ENCODE data around the gene MAP3K2.

MAP3K2 gene

DNA sequence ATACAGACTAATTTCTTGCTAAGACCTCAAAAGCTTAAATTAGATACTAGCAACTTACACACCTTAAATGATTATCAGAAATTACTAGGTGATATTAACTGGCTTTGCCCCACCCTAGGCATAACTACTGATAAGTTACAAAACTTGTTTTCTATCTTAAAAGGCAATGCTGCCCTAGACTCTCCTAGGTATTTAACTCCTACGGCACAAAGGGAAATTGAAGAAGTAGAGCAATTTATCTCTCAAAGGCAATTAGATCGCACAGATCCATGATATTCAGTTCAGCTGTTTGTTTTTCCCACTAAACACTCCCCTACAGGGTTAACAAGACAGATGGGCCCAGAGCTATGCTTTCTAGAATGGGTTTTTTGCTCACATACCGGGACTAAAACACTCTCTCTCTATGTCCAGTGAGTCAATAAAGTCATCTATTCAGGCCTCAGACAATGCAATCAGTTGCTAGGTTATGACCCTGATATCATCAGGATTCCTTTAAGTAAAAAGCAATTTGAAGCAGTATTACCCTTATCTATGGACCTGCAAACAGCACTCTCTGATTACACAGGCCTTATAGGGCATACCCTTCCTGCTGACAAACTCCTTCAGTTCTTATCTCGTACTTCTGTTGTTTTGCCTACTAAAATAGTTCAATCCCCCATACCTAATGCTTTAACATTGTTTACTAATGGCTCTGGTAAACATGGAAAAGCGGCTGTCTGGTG, 14.3 kb downstream of the MAP3K2 start:
- Histone ChIP-seq H3K27me3 (ENCODE audit: low read depth, low read length) (no peaks in the 10 kb centered on the region), H3K27ac (ENCODE audit: low read length) (no peak overlapping the region), H3K4me3 (ENCODE audit: low read depth in 1 of 2, low read length in 2 of 2) (no peak overlapping the region), H3K9me3 (ENCODE audit: control insufficient read depth in 1 of 2, low read length in 2 of 2) (peaks cover 0 to 5% of the 10 kb centered on the region in 2 donors), H3K36me3 (ENCODE audit: control insufficient read depth in 1 of 2, insufficient read depth in 2 of 2, low read length in 2 of 2) (no peaks in the 10 kb centered on the region), H3K4me1 (ENCODE audit: control insufficient read depth in 1 of 2, insufficient read depth in 2 of 2, low read length in 2 of 2) (peaks cover 0 to 4% of the 10 kb centered on the region in 2 donors)

DNA sequence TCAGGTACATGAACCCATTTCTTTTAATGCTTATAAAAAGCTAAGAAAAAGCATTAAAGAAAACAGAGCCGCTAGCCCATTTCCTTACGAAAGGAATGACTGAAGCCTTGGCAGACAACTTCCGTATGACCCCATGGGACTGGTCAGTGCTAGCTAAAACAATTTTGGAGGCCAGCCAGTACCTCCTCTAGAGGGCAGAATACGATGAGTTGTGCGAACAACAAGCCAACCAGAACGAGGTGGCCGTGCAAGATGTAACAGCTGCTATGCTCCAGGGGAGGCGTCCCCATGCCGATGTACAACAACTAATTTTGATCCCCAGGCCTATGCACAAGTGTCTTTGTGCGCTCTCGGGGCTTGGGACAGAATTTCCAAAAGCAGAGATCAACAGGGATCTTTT, 16.7 kb downstream of the MAP3K2 start:
- H3K27ac ChIP-seq (ENCODE audit: low read length) = no peak overlapping the region

DNA sequence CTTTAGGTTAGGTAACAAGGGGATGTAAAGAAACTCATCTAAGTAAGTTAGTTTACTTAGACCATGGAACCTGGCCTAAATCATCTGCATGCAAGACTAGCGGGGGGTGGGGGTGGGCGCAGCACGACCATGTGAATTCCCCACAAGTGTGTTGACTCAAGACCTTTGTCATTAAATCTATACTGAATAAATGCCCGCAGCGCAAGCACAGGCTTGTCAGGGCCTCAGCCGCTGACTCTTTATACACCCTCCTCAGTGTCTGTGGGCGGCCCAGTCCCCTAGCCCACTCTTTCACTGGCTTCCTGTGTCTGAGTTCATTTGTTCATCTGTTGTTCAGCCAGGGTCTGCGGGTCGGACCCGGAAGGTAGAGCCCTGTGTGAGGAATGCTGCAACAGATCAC, 17.8 kb downstream of the MAP3K2 start:
- no peak overlapping the region for H3K4me3 ChIP-seq (ENCODE audit: low read depth in 1 of 2, low read length in 2 of 2)
- H3K27me3 ChIP-seq (ENCODE audit: low read depth, low read length) = no peaks in the 10 kb centered on the region
- peaks cover 0 to 3% of the 10 kb centered on the region in 2 donors for H3K4me1 ChIP-seq (ENCODE audit: control insufficient read depth in 1 of 2, insufficient read depth in 2 of 2, low read length in 2 of 2)
- peaks cover 0 to 5% of the 10 kb centered on the region in 2 donors for H3K9me3 ChIP-seq (ENCODE audit: control insufficient read depth in 1 of 2, low read length in 2 of 2)
- H3K36me3 ChIP-seq (ENCODE audit: control insufficient read depth in 1 of 2, insufficient read depth in 2 of 2, low read length in 2 of 2) = no peaks in the 10 kb centered on the region
- H3K27ac ChIP-seq (ENCODE audit: low read length) = no peak overlapping the region

More for the DNA sequence above, 16.7 kb downstream of the MAP3K2 start:
- Histone ChIP-seq H3K9me3 (ENCODE audit: control insufficient read depth in 1 of 2, low read length in 2 of 2) (peaks cover 0 to 5% of the 10 kb centered on the region in 2 donors), H3K4me3 (ENCODE audit: low read depth in 1 of 2, low read length in 2 of 2) (no peak overlapping the region), H3K4me1 (ENCODE audit: control insufficient read depth in 1 of 2, insufficient read depth in 2 of 2, low read length in 2 of 2) (peaks cover 0 to 4% of the 10 kb centered on the region in 2 donors), H3K36me3 (ENCODE audit: control insufficient read depth in 1 of 2, insufficient read depth in 2 of 2, low read length in 2 of 2) (no peaks in the 10 kb centered on the region), H3K27me3 (ENCODE audit: low read depth, low read length) (no peaks in the 10 kb centered on the region)

DNA sequence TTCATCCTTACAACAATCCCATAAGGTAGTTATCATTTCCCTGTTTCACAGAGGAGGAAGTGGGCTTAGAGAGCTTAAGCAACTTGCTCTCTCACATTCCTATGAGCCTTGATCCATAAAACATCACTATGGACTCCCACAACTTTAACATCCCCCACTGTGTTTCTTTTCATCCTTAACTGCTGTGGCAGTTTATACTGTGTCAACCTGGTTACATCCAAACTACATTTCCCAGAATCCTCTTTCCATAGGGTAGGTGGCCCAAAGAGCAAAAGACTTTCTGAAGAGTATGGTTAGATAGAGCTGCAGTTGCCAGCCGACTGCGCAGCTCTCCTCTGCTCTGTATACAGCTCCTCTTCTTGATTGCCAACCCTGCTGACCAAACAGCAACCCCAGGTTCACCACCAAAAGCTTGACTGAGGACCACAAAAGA, 22.5 kb downstream of the MAP3K2 start:
- peaks cover 0 to 3% of the 10 kb centered on the region in 2 donors for H3K4me1 ChIP-seq (ENCODE audit: control insufficient read depth in 1 of 2, insufficient read depth in 2 of 2, low read length in 2 of 2)
- no peaks in the 10 kb centered on the region for H3K27me3 ChIP-seq (ENCODE audit: low read depth, low read length)

DNA sequence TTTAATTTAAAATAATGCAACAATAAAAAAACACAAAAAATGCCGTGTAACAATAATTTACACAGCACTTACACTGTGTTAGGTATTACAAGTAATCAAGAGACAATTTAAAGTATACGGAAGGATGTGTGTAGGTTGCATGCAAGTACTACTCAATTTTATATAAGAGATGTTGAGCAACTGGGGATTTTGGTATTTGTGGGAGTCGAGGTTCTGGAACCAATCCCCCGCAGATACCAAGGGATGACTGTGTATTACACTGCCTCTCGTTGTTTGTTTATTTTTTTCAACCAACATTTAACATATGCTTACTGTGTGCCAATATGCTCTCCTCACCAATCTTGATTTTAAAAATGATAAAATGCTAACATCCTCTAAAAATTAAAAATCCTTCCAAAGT, 24.8 kb downstream of the MAP3K2 start:
- no peak overlapping the region for H3K27ac ChIP-seq (ENCODE audit: low read length)
- H3K9me3 ChIP-seq (ENCODE audit: control insufficient read depth in 1 of 2, low read length in 2 of 2) = no peaks in the 10 kb centered on the region
- no peak overlapping the region for H3K4me3 ChIP-seq (ENCODE audit: low read depth in 1 of 2, low read length in 2 of 2)
- H3K27me3 ChIP-seq (ENCODE audit: low read depth, low read length) = no peaks in the 10 kb centered on the region
- no peaks in the 10 kb centered on the region for H3K36me3 ChIP-seq (ENCODE audit: control insufficient read depth in 1 of 2, insufficient read depth in 2 of 2, low read length in 2 of 2)
- peaks cover 0 to 3% of the 10 kb centered on the region in 2 donors for H3K4me1 ChIP-seq (ENCODE audit: control insufficient read depth in 1 of 2, insufficient read depth in 2 of 2, low read length in 2 of 2)

More for the DNA sequence above, 22.5 kb downstream of the MAP3K2 start:
- Histone ChIP-seq H3K27ac (ENCODE audit: low read length) (no peak overlapping the region), H3K9me3 (ENCODE audit: control insufficient read depth in 1 of 2, low read length in 2 of 2) (no peaks in the 10 kb centered on the region), H3K4me3 (ENCODE audit: low read depth in 1 of 2, low read length in 2 of 2) (no peak overlapping the region), H3K36me3 (ENCODE audit: control insufficient read depth in 1 of 2, insufficient read depth in 2 of 2, low read length in 2 of 2) (no peaks in the 10 kb centered on the region)

DNA sequence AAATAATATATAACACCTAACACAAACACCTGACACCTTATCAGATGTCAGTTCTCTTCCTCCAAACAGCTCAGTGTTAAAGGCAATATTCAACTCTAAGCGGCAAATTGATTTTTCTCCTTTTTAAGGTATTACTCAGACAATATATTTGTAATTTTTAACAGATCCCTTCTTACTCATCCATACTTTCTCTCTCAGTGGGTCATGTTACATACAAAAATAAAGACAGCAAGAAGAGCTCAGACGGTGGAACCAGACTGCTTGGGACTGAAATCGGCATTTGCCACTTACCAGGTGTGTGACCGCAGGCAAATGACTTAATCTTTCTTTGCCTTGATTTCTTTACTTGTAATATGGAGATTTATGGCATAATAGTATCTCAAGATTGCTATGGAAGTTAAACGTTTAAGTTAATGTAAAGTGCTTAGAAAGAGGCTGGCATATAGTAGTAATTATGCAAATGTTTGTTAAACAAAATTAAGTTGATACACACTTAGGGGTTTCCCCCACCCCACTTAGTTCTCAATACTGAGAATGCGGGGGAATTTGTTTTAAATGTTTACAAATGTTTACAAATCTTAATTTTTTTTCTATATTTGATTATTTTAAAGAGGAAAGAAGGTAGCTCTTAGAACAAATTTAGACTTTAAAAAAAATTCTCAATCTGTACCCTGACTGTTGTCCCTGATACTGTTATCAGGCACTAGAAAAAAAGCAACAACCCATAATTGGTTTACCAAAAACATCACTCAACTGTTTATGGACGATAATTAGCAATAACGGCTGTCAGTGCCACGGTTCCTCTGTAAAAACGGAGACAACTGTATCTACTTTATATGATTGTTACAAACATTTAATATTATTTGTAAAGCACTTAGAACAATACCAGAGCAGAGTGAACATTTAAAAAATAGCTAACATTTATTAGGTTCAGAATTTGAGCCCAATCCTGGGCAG, 25.6 kb downstream of the MAP3K2 start:
- H3K27me3 ChIP-seq (ENCODE audit: low read depth, low read length) = no peaks in the 10 kb centered on the region
- H3K4me3 ChIP-seq (ENCODE audit: low read depth in 1 of 2, low read length in 2 of 2) = no peak overlapping the region
- H3K4me1 ChIP-seq (ENCODE audit: control insufficient read depth in 1 of 2, insufficient read depth in 2 of 2, low read length in 2 of 2) = peaks cover 0 to 3% of the 10 kb centered on the region in 2 donors
- no peaks in the 10 kb centered on the region for H3K36me3 ChIP-seq (ENCODE audit: control insufficient read depth in 1 of 2, insufficient read depth in 2 of 2, low read length in 2 of 2)
- no peak overlapping the region for H3K27ac ChIP-seq (ENCODE audit: low read length)
- H3K9me3 ChIP-seq (ENCODE audit: control insufficient read depth in 1 of 2, low read length in 2 of 2) = no peaks in the 10 kb centered on the region

DNA sequence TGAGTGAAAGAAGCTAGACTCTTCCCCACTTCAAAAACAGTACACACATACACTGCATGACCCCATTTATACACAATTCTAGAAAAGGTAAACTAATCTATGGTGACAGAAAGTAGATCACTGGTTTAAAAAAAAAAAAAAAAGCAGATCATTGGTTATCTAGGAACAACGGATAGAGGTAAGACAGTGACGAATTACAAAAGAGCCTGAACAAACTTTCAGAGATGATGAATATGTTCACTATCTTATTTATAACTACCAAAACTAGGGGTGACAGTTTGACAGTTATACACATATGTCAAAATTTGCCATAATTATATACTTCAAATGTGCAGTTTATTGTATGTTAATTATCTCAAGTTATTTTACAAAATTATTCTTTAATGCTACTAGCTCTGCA, 27.5 kb downstream of the MAP3K2 start:
- Histone ChIP-seq H3K27me3 (ENCODE audit: low read depth, low read length) (no peaks in the 10 kb centered on the region), H3K27ac (ENCODE audit: low read length) (no peak overlapping the region), H3K9me3 (ENCODE audit: control insufficient read depth in 1 of 2, low read length in 2 of 2) (no peaks in the 10 kb centered on the region), H3K4me3 (ENCODE audit: low read depth in 1 of 2, low read length in 2 of 2) (no peak overlapping the region), H3K4me1 (ENCODE audit: control insufficient read depth in 1 of 2, insufficient read depth in 2 of 2, low read length in 2 of 2) (no peaks in the 10 kb centered on the region), H3K36me3 (ENCODE audit: control insufficient read depth in 1 of 2, insufficient read depth in 2 of 2, low read length in 2 of 2) (no peaks in the 10 kb centered on the region)

DNA sequence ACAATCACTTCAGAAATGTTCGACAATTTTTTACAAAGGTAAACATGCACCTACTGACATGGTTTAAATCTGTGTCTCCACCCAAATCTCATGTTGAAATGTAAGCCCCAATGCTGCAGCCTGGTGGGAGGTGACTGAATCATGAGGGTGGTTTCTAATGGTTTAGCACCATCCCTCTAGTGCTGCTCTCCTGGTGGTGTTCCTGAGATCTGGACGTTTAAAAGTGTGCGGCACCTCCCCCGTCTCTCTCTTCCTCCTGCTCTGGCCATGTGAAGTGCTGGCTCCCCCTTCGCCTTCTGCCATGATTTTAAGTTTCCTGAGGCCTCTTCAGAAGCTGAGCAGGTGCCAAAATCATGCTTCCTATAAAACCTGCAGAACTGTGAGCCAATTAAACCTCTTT, 28.3 kb downstream of the MAP3K2 start:
- H3K27ac ChIP-seq (ENCODE audit: low read length) = no peak overlapping the region
- no peaks in the 10 kb centered on the region for H3K27me3 ChIP-seq (ENCODE audit: low read depth, low read length)
- H3K9me3 ChIP-seq (ENCODE audit: control insufficient read depth in 1 of 2, low read length in 2 of 2) = no peaks in the 10 kb centered on the region
- H3K4me1 ChIP-seq (ENCODE audit: control insufficient read depth in 1 of 2, insufficient read depth in 2 of 2, low read length in 2 of 2) = no peaks in the 10 kb centered on the region
- H3K36me3 ChIP-seq (ENCODE audit: control insufficient read depth in 1 of 2, insufficient read depth in 2 of 2, low read length in 2 of 2) = no peaks in the 10 kb centered on the region
- no peak overlapping the region for H3K4me3 ChIP-seq (ENCODE audit: low read depth in 1 of 2, low read length in 2 of 2)

DNA sequence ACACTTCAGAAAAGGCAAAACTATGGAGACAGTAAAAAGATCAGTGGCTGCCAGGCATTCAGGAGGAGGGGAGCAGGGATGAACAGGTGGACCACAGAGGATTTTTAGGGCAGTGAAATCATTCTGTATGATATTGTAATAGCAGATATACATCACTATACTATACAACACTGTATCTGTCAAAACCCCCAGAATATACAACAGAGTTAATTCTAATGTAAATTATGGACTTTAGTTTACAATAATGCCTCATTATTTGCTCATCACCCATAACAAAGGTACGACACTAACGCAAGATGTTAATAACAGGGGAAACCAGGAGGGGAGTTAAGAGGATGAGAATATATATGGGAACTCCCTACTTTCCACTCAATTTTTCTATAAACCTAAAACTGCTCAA, 28.8 kb downstream of the MAP3K2 start:
- Histone ChIP-seq H3K27me3 (ENCODE audit: low read depth, low read length) (no peaks in the 10 kb centered on the region), H3K4me3 (ENCODE audit: low read depth in 1 of 2, low read length in 2 of 2) (no peak overlapping the region), H3K4me1 (ENCODE audit: control insufficient read depth in 1 of 2, insufficient read depth in 2 of 2, low read length in 2 of 2) (no peaks in the 10 kb centered on the region), H3K36me3 (ENCODE audit: control insufficient read depth in 1 of 2, insufficient read depth in 2 of 2, low read length in 2 of 2) (no peaks in the 10 kb centered on the region), H3K27ac (ENCODE audit: low read length) (no peak overlapping the region), H3K9me3 (ENCODE audit: control insufficient read depth in 1 of 2, low read length in 2 of 2) (no peaks in the 10 kb centered on the region)

DNA sequence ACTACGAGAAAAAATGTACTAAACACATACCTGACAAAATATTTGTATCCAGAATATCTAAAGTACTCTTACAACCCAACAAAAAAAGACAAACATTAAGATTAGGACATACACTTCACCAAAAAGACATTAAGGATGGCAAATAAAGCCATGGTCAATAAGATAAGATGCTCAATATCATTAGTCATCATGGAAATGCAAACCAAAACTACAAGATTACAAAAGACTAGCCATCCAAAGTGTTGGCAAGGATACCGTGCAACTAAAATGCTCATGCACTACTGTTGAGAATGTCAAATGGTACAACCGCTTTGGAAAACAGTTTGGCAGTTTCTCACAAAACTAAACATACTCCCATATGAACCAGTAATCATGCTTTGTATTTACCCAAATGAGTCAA, 29.7 kb downstream of the MAP3K2 start:
- Histone ChIP-seq H3K27me3 (ENCODE audit: low read depth, low read length) (no peaks in the 10 kb centered on the region), H3K4me1 (ENCODE audit: control insufficient read depth in 1 of 2, insufficient read depth in 2 of 2, low read length in 2 of 2) (no peaks in the 10 kb centered on the region), H3K4me3 (ENCODE audit: low read depth in 1 of 2, low read length in 2 of 2) (no peak overlapping the region), H3K9me3 (ENCODE audit: control insufficient read depth in 1 of 2, low read length in 2 of 2) (no peaks in the 10 kb centered on the region), H3K27ac (ENCODE audit: low read length) (no peak overlapping the region), H3K36me3 (ENCODE audit: control insufficient read depth in 1 of 2, insufficient read depth in 2 of 2, low read length in 2 of 2) (no peaks in the 10 kb centered on the region)

DNA sequence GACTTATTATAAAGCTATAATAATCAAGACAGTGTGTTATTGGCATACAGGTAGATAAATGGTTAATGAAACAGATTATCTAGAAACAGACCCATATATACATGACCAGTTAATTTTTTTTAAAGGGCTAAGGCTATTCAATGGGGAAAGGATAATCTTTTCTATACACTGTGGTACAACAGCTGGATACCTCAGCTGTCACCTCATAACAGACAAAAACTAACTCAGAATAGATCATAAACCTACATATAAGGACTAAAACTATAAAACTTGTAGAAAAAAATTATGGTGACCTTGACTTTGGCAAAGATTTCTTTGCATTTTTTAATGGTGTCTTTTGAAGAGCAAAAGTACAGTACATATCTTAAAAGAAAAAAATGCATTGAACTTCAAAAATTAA, 30.2 kb downstream of the MAP3K2 start:
- no peaks in the 10 kb centered on the region for H3K27me3 ChIP-seq (ENCODE audit: low read depth, low read length)
- no peaks in the 10 kb centered on the region for H3K4me1 ChIP-seq (ENCODE audit: control insufficient read depth in 1 of 2, insufficient read depth in 2 of 2, low read length in 2 of 2)
- H3K9me3 ChIP-seq (ENCODE audit: control insufficient read depth in 1 of 2, low read length in 2 of 2) = no peaks in the 10 kb centered on the region

More for the DNA sequence above, 30.2 kb downstream of the MAP3K2 start:
- no peaks in the 10 kb centered on the region for H3K36me3 ChIP-seq (ENCODE audit: control insufficient read depth in 1 of 2, insufficient read depth in 2 of 2, low read length in 2 of 2)
- no peak overlapping the region for H3K27ac ChIP-seq (ENCODE audit: low read length)
- no peak overlapping the region for H3K4me3 ChIP-seq (ENCODE audit: low read depth in 1 of 2, low read length in 2 of 2)
